ENCODE measurements around the gene MTFR2.

GRCh38 chr6:136210398-136211165 is 39.5 kb downstream of the MTFR2 start:
- TF ChIP-seq CTCF (IDR thresholded peaks at IDR 0.05) (no peak), POLR2AphosphoS5 (IDR thresholded peaks at IDR 0.05) (no peak), POLR2A (IDR thresholded peaks at IDR 0.05; ENCODE audit: low read depth) (no peak), EP300 (IDR thresholded peaks at IDR 0.05) (no peak)

All from esophagus muscularis mucosa (tissue), 4 donors.